Type B pancreatic cell (in vitro differentiated cells): ENCODE results near the gene RECQL. TPM values are rescaled to one million over a fixed set of nuclear protein-coding genes. Genes with fewer than 3 reads are reported as not detected.

ENCODE experiments used
- total RNA-seq: library from RNA; stranded (reverse); gene quantifications from 2 replicates; pipeline ENCODE4 v1.2.1, GENCODE V29; 2021; ENCODE audit warnings: low replicate concordance

Gene RECQL
- total RNA-seq, 1 donor from 2014 or later: 25.6 TPM

Other genes with a start within 250 kb of the RECQL start
- 0.82 and 10.7 TPM in 2 replicates for gene SLCO1A2, start 166.7 kb downstream of the RECQL start, total RNA-seq
- gene IAPP, start 128.7 kb downstream of the RECQL start, total RNA-seq: 10.0 and 10.4 TPM in 2 replicates
- gene PYROXD1, start 64.0 kb downstream of the RECQL start, total RNA-seq: 10.9 and 34.1 TPM in 2 replicates
- 36.3 and 65.9 TPM in 2 replicates for gene GOLT1B, start 154 bp upstream of the RECQL start, total RNA-seq
- 0.71 and 0.87 TPM in 2 replicates for gene SPX, start 24.7 kb upstream of the RECQL start, total RNA-seq
- 0.26 TPM in 1 of 2 replicates, not detected in the other for gene GYS2, start 103.2 kb upstream of the RECQL start, total RNA-seq
- 798 and 848 TPM in 2 replicates for gene LDHB, start 156.2 kb upstream of the RECQL start, total RNA-seq